B cell (primary cell): ENCODE data around the gene E2F2. TPM values are rescaled to one million over a fixed set of nuclear protein-coding genes. Genes with fewer than 3 reads are reported as not detected.
A peak's percentile ranks its signal among the peaks of the same experiment; 100 is the strongest.

Experiments used
- ATAC-seq: fragments of 200-7000 bp; cut with Tn5 transposase; one replicate; pipeline ENCODE4 v1.10.0; 2021; ENCODE audit warnings: low read depth, mild to moderate bottlenecking, moderate number of reproducible peaks, moderate library complexity
- CTCF ChIA-PET: fragments of 350-600 bp; sonication (Branson Sonifier 250); formaldehyde crosslinking; loops from one replicate; lab custom pipeline; 2021; ENCODE audit warnings: antibody characterized with exemption, inconsistent platforms; lab: Charles Lee
- POLR2A ChIA-PET: fragments of 350-600 bp; sonication (Branson Sonifier 250); formaldehyde crosslinking; loops from one replicate; lab custom pipeline; 2021; ENCODE audit warnings: antibody characterized with exemption; lab: Charles Lee
- DNase-seq: peaks from one replicate; pipeline ENCODE4 v3.0.0; 2013
- H2AFZ ChIP-seq: 2 replicates; pipeline ENCODE4 v1.6.1; 2012; ENCODE audit warnings: mild to moderate bottlenecking, low read depth, low read length; ENCODE audit not compliant: insufficient read depth, poor library complexity, severe bottlenecking
- H3K27ac ChIP-seq, 2 donors: 1 replicate in 1 of 2; 2 replicates in 1 of 2; pipeline ENCODE4 v1.5.1; 2012 to 2013; ENCODE audit warnings: low read length in 2 of 2, mild to moderate bottlenecking in 2 of 2, moderate library complexity in 1 of 2
- H3K27me3 ChIP-seq, 4 experiments: fragments of 200-600 bp in 1 of 4; sonication (generic) in 1 of 4; replicated peaks in 1 of 4; 1 replicate in 2 of 4; 2 replicates in 2 of 4; pipeline versions ENCODE4 v1.6.1 to v1.7.0; 2013 to 2016; ENCODE audit warnings: low read length in 3 of 4, mild to moderate bottlenecking in 2 of 4, mixed read lengths in 1 of 4, moderate library complexity in 1 of 4; ENCODE audit not compliant: insufficient read depth in 4 of 4, control insufficient read depth in 3 of 4; ENCODE audit errors: control extremely low read depth in 1 of 4
- H3K36me3 ChIP-seq, 2 experiments: replicated peaks in 1 of 2; 1 replicate in 1 of 2; 2 replicates in 1 of 2; pipeline versions ENCODE4 v1.6.1 to v1.7.1; 2013; ENCODE audit warnings: low read length in 1 of 2; ENCODE audit not compliant: insufficient read depth in 2 of 2, control insufficient read depth in 1 of 2; ENCODE audit errors: control extremely low read depth in 1 of 2, extremely low read depth in 1 of 2
- H3K4me1 ChIP-seq, 2 donors: fragments of 200-600 bp in 1 of 2; sonication (generic) in 1 of 2; 1 replicate in 1 of 2; 2 replicates in 1 of 2; pipeline versions ENCODE4 v1.5.1 to v1.6.1; 2013 to 2017; ENCODE audit warnings: low read length in 2 of 2; ENCODE audit not compliant: control insufficient read depth in 2 of 2, insufficient read depth in 2 of 2
- H3K4me2 ChIP-seq: replicated peaks from 2 replicates; pipeline ENCODE3; 2012; ENCODE audit warnings: mild to moderate bottlenecking, low read depth, low read length; ENCODE audit not compliant: poor library complexity, severe bottlenecking
- H3K4me3 ChIP-seq, 5 experiments: fragments of 200-600 bp in 1 of 5; sonication (generic) in 1 of 5; 1 replicate in 3 of 5; 2 replicates in 2 of 5; pipeline versions ENCODE4 v1.5.1 to v1.7.0; 2011 to 2016; ENCODE audit warnings: low read length in 4 of 5, mild to moderate bottlenecking in 4 of 5, low read depth in 2 of 5, control low read depth in 1 of 5, moderate library complexity in 1 of 5; ENCODE audit not compliant: insufficient read depth in 1 of 5; ENCODE audit errors: control extremely low read depth in 1 of 5, extremely low read depth in 1 of 5
- H3K79me2 ChIP-seq: fragments of 200-600 bp; sonication (generic); one replicate; pipeline ENCODE4 v1.6.0; 2016; ENCODE audit warnings: low read length; ENCODE audit not compliant: control insufficient read depth, insufficient read depth
- H3K9ac ChIP-seq: fragments of 200-600 bp; sonication (generic); 2 replicates; pipeline ENCODE4 v1.6.1; 2017; ENCODE audit warnings: mild to moderate bottlenecking, low read length, moderate library complexity
- H3K9me3 ChIP-seq, 3 donors: one replicate each; pipeline versions ENCODE4 v1.6.1 to v1.7.1; 2013; ENCODE audit warnings: low read length in 2 of 3; ENCODE audit not compliant: control insufficient read depth in 2 of 3, insufficient read depth in 1 of 3; ENCODE audit errors: control extremely low read depth in 1 of 3
- H4K20me1 ChIP-seq: 2 replicates; pipeline ENCODE4 v1.6.0; 2012; ENCODE audit warnings: mild to moderate bottlenecking, low read length; ENCODE audit not compliant: insufficient read depth, control insufficient read depth, poor library complexity, severe bottlenecking
- H3K27ac Mint-ChIP-seq: one replicate; pipeline ENCODE4 v1.8.0; 2021; ENCODE audit warnings: mixed read lengths
- H3K27me3 Mint-ChIP-seq: one replicate; pipeline ENCODE4 v1.8.0; 2021; ENCODE audit warnings: mixed read lengths
- H3K4me1 Mint-ChIP-seq: one replicate; pipeline ENCODE4 v1.8.0; 2021; ENCODE audit warnings: mixed read lengths
- H3K4me3 Mint-ChIP-seq: one replicate; pipeline ENCODE4 v1.8.0; 2021; ENCODE audit warnings: mixed read lengths
- H3K9me3 Mint-ChIP-seq: one replicate; pipeline ENCODE4 v1.8.0; 2022; ENCODE audit warnings: mixed read lengths; ENCODE audit not compliant: insufficient read depth
- EZH2 ChIP-seq: IDR thresholded peaks from 2 replicates; pipeline ENCODE4 v1.6.1; 2012; ENCODE audit warnings: borderline replicate concordance, low read depth, mild to moderate bottlenecking, moderate library complexity, low read length; ENCODE audit not compliant: insufficient read depth, poor library complexity, severe bottlenecking
- WGBS: methylation state at CpG from one replicate; pipeline ENCODE4 v1.1.5; 2013; ENCODE audit warnings: missing lambda C conversion rate; ENCODE audit not compliant: insufficient coverage; 5-methylcytosine and 5-hydroxymethylcytosine counted together
- intact Hi-C: fragments of 100-400 bp; cut with micrococcal nuclease; formaldehyde crosslinking; loops from one replicate; pipeline ENCODE4 v1.10.0; 2022
- polyA plus RNA-seq: library from polyadenylated mRNA; depleted of rRNA; stranded (reverse); fragments of >200 nt; gene quantifications from 2 replicates; pipeline ENCODE4 v1.2.3, GENCODE V29; 2012
- total RNA-seq, 2 donors: library from RNA; stranded (reverse); fragments of 120-200 nt in 1 of 2; gene quantifications; 1 replicate in 1 of 2; 2 replicates in 1 of 2; pipeline versions ENCODE4 v1.2.3 to v1.2.4, GENCODE V29; 2013 to 2022
- TF ChIP-seq, protein P1 (sequence below): fragments of 200-600 bp; IDR thresholded peaks from one replicate; pipeline ENCODE4 v1.8.0; 2022; ENCODE audit warnings: antibody characterized with exemption, mild to moderate bottlenecking

The E2F2 gene
- total and polyA plus RNA-seq, 2 donors (not counting 1 experiment from before 2014, with no cell fraction given) = 2.4 to 3.2 TPM

DNA sequence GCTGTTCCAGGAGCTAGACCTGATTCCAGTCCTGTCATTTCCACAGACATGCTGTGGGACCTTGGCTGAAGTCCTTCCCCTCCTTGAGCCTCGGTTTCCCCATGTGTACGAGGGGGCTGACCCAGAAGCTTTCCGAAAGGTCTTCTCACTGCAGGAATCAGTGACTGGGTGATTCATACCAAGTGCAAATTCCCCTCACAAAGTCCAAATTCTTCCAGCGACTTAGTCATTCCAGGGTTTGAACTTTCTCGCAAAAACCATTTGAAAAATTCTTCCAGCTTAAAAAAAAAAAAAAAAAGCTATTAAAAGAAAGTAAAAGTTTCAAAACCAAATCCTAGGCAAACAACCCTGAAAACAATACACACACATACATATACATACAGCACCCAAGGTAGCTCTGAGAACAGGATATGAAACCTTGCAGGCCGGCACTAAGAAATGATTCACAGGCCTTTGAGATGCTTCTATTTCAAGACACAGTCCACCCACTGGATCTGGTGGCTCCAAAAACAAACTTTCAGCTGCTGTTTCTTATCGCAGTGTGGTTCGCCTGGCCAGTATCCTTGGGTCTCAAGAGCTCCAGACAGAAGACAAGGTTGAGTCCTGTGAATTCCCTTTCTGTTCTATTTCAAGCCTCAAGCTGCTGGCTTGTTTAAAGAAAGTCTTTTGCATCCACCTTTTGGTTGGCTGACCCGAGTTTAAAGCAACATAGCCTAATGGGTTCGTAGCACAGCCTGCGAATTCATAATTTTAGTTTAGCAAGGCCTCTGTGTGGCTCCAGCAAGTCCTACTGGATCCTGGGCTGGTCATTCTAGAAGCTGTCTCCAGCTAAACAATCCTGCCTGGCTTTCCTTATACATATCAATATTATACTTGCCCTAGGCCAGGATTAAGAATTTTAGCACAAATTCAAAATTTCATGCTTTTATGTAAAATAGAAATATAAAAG, 46.3 kb upstream of the E2F2 start:
- H3K4me1 Mint-ChIP-seq = peaks cover 85% of the 10 kb centered on the region
- Histone ChIP-seq H3K4me3 (peak overlapping the region in 4 of 5 experiments; percentile 13 to 53 (median 20)), H3K79me2 (peaks cover 17% of the 10 kb centered on the region), H3K4me2 (peak overlapping the region; percentile 69), H3K9me3 (no peaks in the 10 kb centered on the region), H3K9ac (peak overlapping the region; percentile 44), H4K20me1 (no peaks in the 10 kb centered on the region), H3K4me1 (peaks cover 78 to 85% of the 10 kb centered on the region in 2 donors), H2AFZ (peak overlapping the region; percentile 56), H3K27me3 (no peaks in the 10 kb centered on the region), H3K36me3 (no peaks in the 10 kb centered on the region), H3K27ac (peak overlapping the region; percentile 75 to 83)
- DNase-seq (peak; percentile 80), ATAC-seq (peak; percentile 85)
- CTCF ChIA-PET = interaction anchor here (0.9 to 41.7 kb wide), 14 partner anchors 13 to 340 kb away, joined by 4 to 1420 read pairs (median 7); partner anchors contain the start of gene ID3
- H3K4me3 Mint-ChIP-seq = peak overlapping the region; percentile 83
- TF ChIP-seq, protein P1, sequence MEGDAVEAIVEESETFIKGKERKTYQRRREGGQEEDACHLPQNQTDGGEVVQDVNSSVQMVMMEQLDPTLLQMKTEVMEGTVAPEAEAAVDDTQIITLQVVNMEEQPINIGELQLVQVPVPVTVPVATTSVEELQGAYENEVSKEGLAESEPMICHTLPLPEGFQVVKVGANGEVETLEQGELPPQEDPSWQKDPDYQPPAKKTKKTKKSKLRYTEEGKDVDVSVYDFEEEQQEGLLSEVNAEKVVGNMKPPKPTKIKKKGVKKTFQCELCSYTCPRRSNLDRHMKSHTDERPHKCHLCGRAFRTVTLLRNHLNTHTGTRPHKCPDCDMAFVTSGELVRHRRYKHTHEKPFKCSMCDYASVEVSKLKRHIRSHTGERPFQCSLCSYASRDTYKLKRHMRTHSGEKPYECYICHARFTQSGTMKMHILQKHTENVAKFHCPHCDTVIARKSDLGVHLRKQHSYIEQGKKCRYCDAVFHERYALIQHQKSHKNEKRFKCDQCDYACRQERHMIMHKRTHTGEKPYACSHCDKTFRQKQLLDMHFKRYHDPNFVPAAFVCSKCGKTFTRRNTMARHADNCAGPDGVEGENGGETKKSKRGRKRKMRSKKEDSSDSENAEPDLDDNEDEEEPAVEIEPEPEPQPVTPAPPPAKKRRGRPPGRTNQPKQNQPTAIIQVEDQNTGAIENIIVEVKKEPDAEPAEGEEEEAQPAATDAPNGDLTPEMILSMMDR = no peak
- no peak for TF ChIP-seq EZH2
- POLR2A ChIA-PET = interaction anchor here (0.5 to 8.6 kb wide), 16 partner anchors 8 to 1879 kb away, joined by 3 to 165 read pairs (median 6); partner anchors contain the start of genes CLIC4 and ID3
- H3K27ac Mint-ChIP-seq = peak overlapping the region; percentile 98
- WGBS = 29% methylated on average over 9 of the region's 11 CpGs
- intact Hi-C loops = loop anchor here (1.0 kb wide), 3 partner anchors 10 to 36 kb away; no protein-coding TSS in a partner anchor
- peaks cover 3% of the 10 kb centered on the region for H3K9me3 Mint-ChIP-seq
- no peaks in the 10 kb centered on the region for H3K27me3 Mint-ChIP-seq
